ENCODE results near the gene HIPK3.
"Not testable (repeated sequence)": the region's sequence is repeated elsewhere in the genome, so short reads cannot be mapped to it uniquely, and the experiment has no call there.

Gene HIPK3

GRCh38 chr11:33303541-33303940, 46.4 kb downstream of the HIPK3 start:
- DNase-seq (ENCODE audit: low read depth in 2 of 2, low spot score in 1 of 2) = no peak

GRCh38 chr11:33306821-33307220, 49.6 kb downstream of the HIPK3 start:
- not testable (repeated sequence) for DNase-seq (ENCODE audit: low read depth in 2 of 2, low spot score in 1 of 2)

- DNase-seq (ENCODE audit: low read depth in 2 of 2, low spot score in 1 of 2) = no peak
Observed at GRCh38 chr11:33307984-33308383, 50.8 kb downstream of the HIPK3 start.

- no peak for DNase-seq (ENCODE audit: low read depth in 2 of 2, low spot score in 1 of 2)
Observed at GRCh38 chr11:33309118-33309517, 51.9 kb downstream of the HIPK3 start.

GRCh38 chr11:33310720-33311500, 53.7 kb downstream of the HIPK3 start:
- no peak for DNase-seq (ENCODE audit: low read depth in 2 of 2, low spot score in 1 of 2)

GRCh38 chr11:33311680-33312079, 54.5 kb downstream of the HIPK3 start:
- DNase-seq (ENCODE audit: low read depth in 2 of 2, low spot score in 1 of 2) = no peak

GRCh38 chr11:33315822-33316221, 58.6 kb downstream of the HIPK3 start:
- no peak for DNase-seq (ENCODE audit: low read depth in 2 of 2, low spot score in 1 of 2)

GRCh38 chr11:33317662-33318061, 60.5 kb downstream of the HIPK3 start:
- DNase-seq (ENCODE audit: low read depth in 2 of 2, low spot score in 1 of 2) = no peak

- no peak for DNase-seq (ENCODE audit: low read depth in 2 of 2, low spot score in 1 of 2)
Observed at GRCh38 chr11:33320016-33320813, 63.0 kb downstream of the HIPK3 start.

- no peak for DNase-seq (ENCODE audit: low read depth in 2 of 2, low spot score in 1 of 2)
Observed at GRCh38 chr11:33320814-33321330, 63.7 kb downstream of the HIPK3 start.

- no peak for DNase-seq (ENCODE audit: low read depth in 2 of 2, low spot score in 1 of 2)
Observed at GRCh38 chr11:33321422-33321821, 64.2 kb downstream of the HIPK3 start.

- DNase-seq (ENCODE audit: low read depth in 2 of 2, low spot score in 1 of 2) = no peak
Observed at GRCh38 chr11:33323421-33323820, 66.2 kb downstream of the HIPK3 start.

- DNase-seq (ENCODE audit: low read depth in 2 of 2, low spot score in 1 of 2) = no peak
Observed at GRCh38 chr11:33324302-33324985, 67.3 kb downstream of the HIPK3 start.

GRCh38 chr11:33325451-33325850, 68.3 kb downstream of the HIPK3 start:
- no peak for DNase-seq (ENCODE audit: low read depth in 2 of 2, low spot score in 1 of 2)

GRCh38 chr11:33329705-33330329, 72.6 kb downstream of the HIPK3 start:
- no peak for DNase-seq (ENCODE audit: low read depth in 2 of 2, low spot score in 1 of 2)

GRCh38 chr11:33333816-33334215, 76.6 kb downstream of the HIPK3 start:
- DNase-seq (ENCODE audit: low read depth in 2 of 2, low spot score in 1 of 2) = no peak

- DNase-seq (ENCODE audit: low read depth in 2 of 2, low spot score in 1 of 2) = no peak
Observed at GRCh38 chr11:33334627-33335026, 77.4 kb downstream of the HIPK3 start.

- DNase-seq (ENCODE audit: low read depth in 2 of 2, low spot score in 1 of 2) = no peak
Observed at GRCh38 chr11:33339247-33339646, 82.1 kb downstream of the HIPK3 start.

GRCh38 chr11:33344611-33345010, 87.4 kb downstream of the HIPK3 start:
- no peak for DNase-seq (ENCODE audit: low read depth in 2 of 2, low spot score in 1 of 2)

- no peak for DNase-seq (ENCODE audit: low read depth in 2 of 2, low spot score in 1 of 2)
Observed at GRCh38 chr11:33347490-33348125, 90.4 kb downstream of the HIPK3 start.

GRCh38 chr11:33350287-33350686, 93.1 kb downstream of the HIPK3 start:
- no peak for DNase-seq (ENCODE audit: low read depth in 2 of 2, low spot score in 1 of 2)
